ENCODE results near the gene ENPEP. TPM values are rescaled to one million over a fixed set of nuclear protein-coding genes. Genes with fewer than 3 reads are reported as not detected.

ENPEP gene
- total RNA-seq (2016; rRNA removed; fragmentation: Illumina TruSeq; extraction: Trizol): not detected in 2 replicates
- total RNA-seq (2016; cell fraction: cytosol; rRNA removed; fragmentation: Illumina TruSeq; extraction: Trizol; ENCODE audit: low read depth): not detected in 2 replicates
- 0.02 TPM in 1 of 2 replicates, not detected in the other for total RNA-seq (2016; cell fraction: insoluble cytoplasmic fraction; rRNA removed; fragmentation: Illumina TruSeq; extraction: Trizol)
- total RNA-seq (2016; cell fraction: membrane; rRNA removed; fragmentation: Illumina TruSeq; extraction: Trizol): not detected in 2 replicates
- not detected in 2 replicates for total RNA-seq (2016; cell fraction: nucleus; rRNA removed; fragmentation: Illumina TruSeq; extraction: Trizol)
- polyA plus RNA-seq (2011; rRNA removed): not detected in 2 replicates
- polyA plus RNA-seq (2011; cell fraction: cytosol; rRNA removed): not detected in 2 replicates
- polyA plus RNA-seq (2011; cell fraction: nucleus; rRNA removed): not detected in 2 replicates
- not detected in 2 replicates for polyA plus RNA-seq (2012)
- polyA plus RNA-seq (2016; cell fraction: cytosol; fragmentation: Illumina TruSeq; extraction: Trizol; ENCODE audit: low read depth): not detected in 2 replicates
- not detected in 2 replicates for polyA plus RNA-seq (2016; cell fraction: insoluble cytoplasmic fraction; fragmentation: Illumina TruSeq; extraction: Trizol; ENCODE audit: low read depth)
- not detected in 2 replicates for polyA plus RNA-seq (2016; cell fraction: membrane; fragmentation: Illumina TruSeq; extraction: Trizol; ENCODE audit: low read depth)
- polyA plus RNA-seq (2016; cell fraction: nucleus; fragmentation: Illumina TruSeq; extraction: Trizol; ENCODE audit: insufficient read depth, low read depth): not detected in 2 replicates
- not detected in 2 replicates for polyA minus RNA-seq (2011; rRNA and poly(A)+ RNA removed; ENCODE audit: low replicate concordance)
- polyA minus RNA-seq (2011; cell fraction: cytosol; rRNA and poly(A)+ RNA removed): not detected in 2 replicates
- polyA minus RNA-seq (2011; cell fraction: nucleus; rRNA and poly(A)+ RNA removed): not detected in 2 replicates
- Bru-seq, nascent RNA: not detected
- percentile 1 among the genes with signal in this experiment for BruChase-seq, experiment 1, labeled RNA remaining after a 6-hour chase
- not detected for BruChase-seq, experiment 2, labeled RNA remaining after a 2-hour chase
- long read RNA-seq, experiment 1: 0 reads
- long read RNA-seq, experiment 2: 0 reads

GRCh38 chr4:110475881-110476818 lies at the start of gene ENPEP:
TSS of gene ENPEP (plus strand) at chr4:110476155. CDS start at chr4:110476415, 260 bp downstream.
- Histone ChIP-seq H3K4me1 (ENCODE audit: insufficient read depth, low read length) (peaks cover 12% of the 10 kb centered on the region; the same call in 1 of the 2 replicates), H3K79me2 (ENCODE audit: insufficient read depth, low read length) (no peaks in the 10 kb centered on the region), H2AFZ (ENCODE audit: low read length) (no peak within 1 kb of the TSS), H3K4me3 (replicated peaks in 1 of 3; ENCODE audit: insufficient read depth in 1 of 3, low read depth in 2 of 3, low read length in 3 of 3) (no peak within 1 kb of the TSS), H4K20me1 (ENCODE audit: insufficient read depth, low read length) (no peaks in the 10 kb centered on the region), H3K27ac (ENCODE audit: extremely low read length, insufficient read depth, low read length) (no peak within 1 kb of the TSS), H3K4me2 (ENCODE audit: low read depth, low read length) (no peak within 1 kb of the TSS), H3K9me3 (ENCODE audit: low read length) (no peaks in the 10 kb centered on the region), H3K9ac (ENCODE audit: insufficient read depth, low read depth, low read length) (no peak within 1 kb of the TSS), H3K27me3 (ENCODE audit: control insufficient read depth in 1 of 2, insufficient read depth in 2 of 2, low read length in 2 of 2) (peaks cover 0 to 21% of the 10 kb centered on the region in 2 experiments; a peak in 2 of 5 replicates), H3K36me3 (replicated peaks in 1 of 2; ENCODE audit: control insufficient read depth in 1 of 2, insufficient read depth in 2 of 2, low read length in 2 of 2) (no peaks in the 10 kb centered on the region)
- DNase-seq (ENCODE audit: low spot score) (no peak), ATAC-seq (peak; percentile 55), FAIRE-seq (no peak)
- WGBS (ENCODE audit: low lambda C conversion rate): 16% methylated on average over 28 of the region's 39 CpGs
- in situ Hi-C loops (cut with HindIII; ENCODE audit: extremely low pct_ligation_motif_present, low pct_unique_long_range_greater_than_20kb) (no loop called here), intact Hi-C loops (cut with micrococcal nuclease; ENCODE audit: unreplicated experiment) (no loop called here)
- ChIA-PET POLR2A (no interaction called here), CTCF (ENCODE audit: low intra/inter-chr PET ratio, low total read pairs) (no interaction called here)
- no TSS peak for BruUV-seq (replicated peaks)
- TF ChIP-seq ZBTB8A (CRISPR knock-in tag; IDR thresholded peaks at IDR 0.05; ENCODE audit: borderline replicate concordance, low read depth) (no peak), FOSL1 (CRISPR knock-in tag; IDR thresholded peaks at IDR 0.05; ENCODE audit: borderline replicate concordance) (no peak), ZNF720 (CRISPR knock-in tag; IDR thresholded peaks at IDR 0.05) (no peak), RFXAP (CRISPR knock-in tag; IDR thresholded peaks at IDR 0.05; ENCODE audit: borderline replicate concordance) (no peak), RAD21 (CRISPR knock-in tag; IDR thresholded peaks at IDR 0.05) (no peak), CERS6 (CRISPR knock-in tag; IDR thresholded peaks at IDR 0.05) (no peak), ZNF121 (CRISPR knock-in tag; IDR thresholded peaks at IDR 0.05) (no peak), BCL6 (CRISPR knock-in tag; IDR thresholded peaks at IDR 0.05) (no peak), GRHL1 (CRISPR knock-in tag; conservative IDR thresholded peaks at IDR 0.05) (no peak), CENPT (CRISPR knock-in tag; IDR thresholded peaks at IDR 0.05; ENCODE audit: low read depth) (no peak), PHF21A (CRISPR knock-in tag; IDR thresholded peaks at IDR 0.05) (no peak), IKZF1 (IDR thresholded peaks at IDR 0.05) (no peak), ZNF772 (CRISPR knock-in tag; IDR thresholded peaks at IDR 0.05) (no peak), HCFC1 (IDR thresholded peaks at IDR 0.05; ENCODE audit: low read depth, low read length) (no peak), MTERF4 (CRISPR knock-in tag; IDR thresholded peaks at IDR 0.05) (no peak), ZMYM3 (CRISPR knock-in tag; IDR thresholded peaks at IDR 0.05) (no peak), ZNF563 (CRISPR knock-in tag; IDR thresholded peaks at IDR 0.05) (no peak)

Data from HepG2 (cell line).